ENCODE measurements around the gene AOC2.

GRCh38 chr17:42855048-42855596 is 10.7 kb downstream of the AOC2 start:
- no peak for TF ChIP-seq GABPA (IDR thresholded peaks at IDR 0.05; ENCODE audit: low read depth)
- TF ChIP-seq RAD21 (IDR thresholded peaks at IDR 0.05; ENCODE audit: low read length), result no peak
- TF ChIP-seq CTCF (IDR thresholded peaks at IDR 0.05), result no peak
- TF ChIP-seq RFX5 (IDR thresholded peaks at IDR 0.05; ENCODE audit: low read length), result no peak
- no peak for TF ChIP-seq USF2 (IDR thresholded peaks at IDR 0.05; ENCODE audit: borderline replicate concordance, low read depth, low read length)
- no peak for TF ChIP-seq FOXM1 (IDR thresholded peaks at IDR 0.05; ENCODE audit: low read depth)
- TF ChIP-seq TAF1 (IDR thresholded peaks at IDR 0.05; ENCODE audit: borderline replicate concordance, low read depth, low read length), result no peak
- TF ChIP-seq USF1 (IDR thresholded peaks at IDR 0.05; ENCODE audit: borderline replicate concordance, low read depth), result no peak
